Body of pancreas (tissue), 4 donors: ENCODE data around the gene MAML2.

Source experiments
- CTCF ChIP-seq, 7 experiments: fragments of 450-650 bp in 4 of 7; fragments of 200-600 bp in 3 of 7; sonication (generic) in 3 of 7; IDR thresholded peaks; one replicate each; pipeline ENCODE4 v1.5.1; 2016 to 2019; ENCODE audit warnings: antibody characterized with exemption in 7 of 7
- POLR2A ChIP-seq, 3 donors: fragments of 450-650 bp; IDR thresholded peaks; one replicate each; pipeline ENCODE4 v1.6.1; 2016; ENCODE audit warnings: antibody characterized with exemption in 3 of 3, mild to moderate bottlenecking in 2 of 3

- TF ChIP-seq CTCF (IDR thresholded peaks at IDR 0.05) (no peak), POLR2A (IDR thresholded peaks at IDR 0.05) (no peak)
Observed at GRCh38 chr11:96085319-96085930, 257.6 kb downstream of the MAML2 start.
